ENCODE data around the gene EIF3B. TPM values are rescaled to one million over a fixed set of nuclear protein-coding genes. Genes with fewer than 3 reads are reported as not detected.

Gene EIF3B
- total RNA-seq, 4 donors from 2014 or later: 75.3 to 156 (median 97.4) TPM

DNA sequence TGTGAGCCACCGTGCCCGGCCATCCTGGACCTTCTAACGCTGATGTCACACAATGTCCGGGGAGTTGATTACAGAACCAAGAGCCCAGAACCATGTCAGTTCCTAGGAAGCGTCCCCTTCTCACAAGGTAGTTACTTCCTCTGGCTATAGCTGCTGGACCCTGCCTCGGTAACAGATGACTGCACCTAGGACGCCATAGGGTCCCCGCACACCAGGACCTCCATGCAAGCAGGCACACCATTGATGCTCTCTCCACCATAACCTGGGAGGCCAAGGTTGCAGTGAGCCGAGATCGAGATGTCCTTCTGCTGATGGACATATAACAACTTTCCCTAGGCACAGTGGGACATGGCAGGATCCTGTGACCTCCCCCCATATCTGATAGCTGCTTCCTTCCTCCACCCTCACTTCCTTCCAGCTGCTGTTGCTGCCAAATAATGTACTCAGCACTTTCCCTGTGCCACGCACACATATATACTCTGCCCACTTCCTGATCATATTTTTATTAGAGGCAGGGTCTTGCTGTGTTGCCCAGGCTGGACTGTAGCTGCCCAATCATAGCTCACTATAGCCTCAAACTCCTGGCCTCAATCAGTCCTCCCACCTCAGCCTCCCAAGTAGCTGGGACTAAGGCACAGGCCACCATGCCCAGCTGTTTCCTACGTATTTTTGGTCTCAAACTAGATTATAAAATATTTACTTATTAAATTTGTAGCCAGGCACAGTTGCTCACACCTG is 36.9 kb upstream of the EIF3B start:
- H3K27me3 ChIP-seq: no peaks in the 10 kb centered on the region
- H3K36me3 ChIP-seq: no peaks in the 10 kb centered on the region
- no peak overlapping the region for H3K27ac ChIP-seq
- peaks cover 0 to 13% (median 6%) of the 10 kb centered on the region in 4 donors for H3K4me1 ChIP-seq
- H3K4me3 ChIP-seq: no peak overlapping the region
- TF ChIP-seq CTCF (IDR thresholded peaks at IDR 0.05) (no peak), POLR2A (IDR thresholded peaks at IDR 0.05) (no peak)
- no peak for DNase-seq
- no peaks in the 10 kb centered on the region for H3K9me3 ChIP-seq

GRCh38 chr7:2321020-2321419 is 33.6 kb upstream of the EIF3B start:
- DNase-seq: no peak
- no peak overlapping the region for H3K27ac ChIP-seq
- no peaks in the 10 kb centered on the region for H3K9me3 ChIP-seq
- H3K4me1 ChIP-seq: no peaks in the 10 kb centered on the region
- TF ChIP-seq CTCF (IDR thresholded peaks at IDR 0.05) (no peak), POLR2A (IDR thresholded peaks at IDR 0.05) (no peak)
- no peaks in the 10 kb centered on the region for H3K36me3 ChIP-seq
- H3K4me3 ChIP-seq: no peak overlapping the region
- no peaks in the 10 kb centered on the region for H3K27me3 ChIP-seq

DNA sequence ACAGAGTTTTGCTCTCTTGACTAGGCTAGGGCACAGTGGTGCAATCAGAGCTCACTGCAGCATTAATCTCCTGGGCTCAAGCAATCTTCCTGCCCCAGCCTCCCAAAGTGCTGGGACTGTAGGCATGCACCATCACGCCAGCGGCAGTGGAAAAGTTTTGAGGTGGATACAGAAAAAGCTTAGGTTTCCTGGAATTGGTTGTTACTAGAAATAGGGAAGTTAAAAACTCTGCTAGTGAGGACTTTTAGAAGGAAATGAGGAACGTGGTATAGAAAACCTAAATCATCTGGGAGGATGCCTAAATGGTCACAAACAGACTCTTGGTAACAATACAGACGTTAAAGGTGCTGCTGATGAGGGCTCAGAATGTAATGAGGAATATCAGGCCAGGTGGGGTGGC is 29.5 kb upstream of the EIF3B start:
- no peaks in the 10 kb centered on the region for H3K27me3 ChIP-seq
- no peak for DNase-seq
- H3K9me3 ChIP-seq: no peaks in the 10 kb centered on the region
- H3K4me1 ChIP-seq: no peaks in the 10 kb centered on the region
- TF ChIP-seq CTCF (IDR thresholded peaks at IDR 0.05): no peak
- TF ChIP-seq POLR2A (IDR thresholded peaks at IDR 0.05): no peak
- H3K27ac ChIP-seq: no peak overlapping the region
- H3K36me3 ChIP-seq: no peaks in the 10 kb centered on the region
- H3K4me3 ChIP-seq: no peak overlapping the region

GRCh38 chr7:2326951-2327350 is 27.7 kb upstream of the EIF3B start:
- Histone ChIP-seq H3K36me3 (no peaks in the 10 kb centered on the region), H3K27me3 (no peaks in the 10 kb centered on the region), H3K4me1 (no peaks in the 10 kb centered on the region), H3K9me3 (no peaks in the 10 kb centered on the region), H3K4me3 (no peak overlapping the region), H3K27ac (no peak overlapping the region)
- no peak for DNase-seq
- TF ChIP-seq CTCF (IDR thresholded peaks at IDR 0.05) (no peak), POLR2A (IDR thresholded peaks at IDR 0.05) (no peak)

GRCh38 chr7:2330493-2330892 is 24.1 kb upstream of the EIF3B start:
- no peak overlapping the region for H3K4me3 ChIP-seq
- H3K27ac ChIP-seq: no peak overlapping the region
- H3K36me3 ChIP-seq: no peaks in the 10 kb centered on the region

More at GRCh38 chr7:2330493-2330892, 24.1 kb upstream of the EIF3B start:
- DNase-seq: no peak
- TF ChIP-seq POLR2A (IDR thresholded peaks at IDR 0.05): no peak
- no peak for TF ChIP-seq CTCF (IDR thresholded peaks at IDR 0.05)
- Histone ChIP-seq H3K4me1 (no peaks in the 10 kb centered on the region), H3K9me3 (no peaks in the 10 kb centered on the region), H3K27me3 (no peaks in the 10 kb centered on the region)

Data from Peyer's patch (tissue), 4 donors.